Ishikawa (cell line): ENCODE results near the gene S100A5.

Experiments
- CEBPB ChIP-seq: IDR thresholded peaks from 2 replicates; pipeline ENCODE4 v1.6.1; 2012
- CREB1 ChIP-seq: IDR thresholded peaks from 2 replicates; pipeline ENCODE4 v1.6.1; 2012; ENCODE audit warnings: low read depth
- EGR1 ChIP-seq: IDR thresholded peaks from 2 replicates; pipeline ENCODE4 v1.6.1; 2012
- EP300 ChIP-seq: IDR thresholded peaks from 2 replicates; pipeline ENCODE4 v1.6.1; 2012; ENCODE audit warnings: borderline replicate concordance
- FOXM1 ChIP-seq: IDR thresholded peaks from 2 replicates; pipeline ENCODE4 v1.6.1; 2012; ENCODE audit warnings: low read depth, borderline replicate concordance
- NFIC ChIP-seq: IDR thresholded peaks from 2 replicates; pipeline ENCODE4 v1.6.1; 2012
- RAD21 ChIP-seq: IDR thresholded peaks from 2 replicates; pipeline ENCODE4 v1.6.1; 2012; ENCODE audit warnings: low read depth
- TAF1 ChIP-seq: IDR thresholded peaks from 2 replicates; pipeline ENCODE4 v1.6.1; 2012; ENCODE audit warnings: low read depth, mild to moderate bottlenecking
- TCF12 ChIP-seq: IDR thresholded peaks from 2 replicates; pipeline ENCODE4 v1.6.1; 2012; ENCODE audit warnings: low read depth
- TEAD4 ChIP-seq: IDR thresholded peaks from 2 replicates; pipeline ENCODE4 v1.6.1; 2012
- YY1 ChIP-seq: IDR thresholded peaks from 2 replicates; pipeline ENCODE4 v1.6.1; 2012; ENCODE audit warnings: low read depth
- ZBTB7A ChIP-seq: IDR thresholded peaks from 2 replicates; pipeline ENCODE4 v1.6.1; 2012; ENCODE audit warnings: low read depth
- TF ChIP-seq, protein P1 (sequence below): IDR thresholded peaks from 2 replicates; pipeline ENCODE4 v1.6.1; 2012
- TF ChIP-seq, protein P2 (sequence below): IDR thresholded peaks from 2 replicates; pipeline ENCODE4 v1.6.1; 2012
- TF ChIP-seq, protein P3 (sequence below): IDR thresholded peaks from 2 replicates; pipeline ENCODE4 v1.6.1; 2012; ENCODE audit warnings: low read depth, mild to moderate bottlenecking

S100A5 gene

DNA sequence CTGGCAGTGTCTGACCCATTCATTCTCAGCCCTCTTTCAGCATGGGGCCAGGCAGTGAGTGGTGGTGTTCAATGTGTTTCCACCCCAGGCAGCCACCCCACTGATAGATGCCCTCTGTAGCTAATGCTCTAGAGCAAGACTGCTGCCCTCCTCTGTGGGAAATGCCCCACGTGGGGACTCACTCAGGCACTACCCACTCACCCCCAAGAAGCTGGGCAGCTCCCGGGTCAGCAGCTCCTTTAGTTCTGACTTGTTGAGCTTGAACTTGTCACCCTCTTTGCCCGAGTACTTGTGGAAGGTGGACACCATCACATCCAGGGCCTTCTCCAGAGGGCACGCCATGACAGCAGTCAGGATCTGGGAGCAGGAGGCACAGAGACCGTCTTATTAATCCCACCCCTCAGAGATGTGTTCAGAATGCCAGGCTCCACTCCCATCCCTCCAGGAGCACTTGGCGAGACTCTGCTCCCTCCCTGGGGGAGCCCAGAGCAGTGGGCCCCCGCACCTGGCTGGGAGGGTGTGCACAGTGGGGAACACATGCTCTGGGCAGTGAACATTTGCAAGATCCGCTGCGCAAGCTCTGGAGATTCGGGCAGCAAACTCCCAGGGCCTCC is 3.8 kb upstream of the S100A5 start:
- TF ChIP-seq, protein P1, sequence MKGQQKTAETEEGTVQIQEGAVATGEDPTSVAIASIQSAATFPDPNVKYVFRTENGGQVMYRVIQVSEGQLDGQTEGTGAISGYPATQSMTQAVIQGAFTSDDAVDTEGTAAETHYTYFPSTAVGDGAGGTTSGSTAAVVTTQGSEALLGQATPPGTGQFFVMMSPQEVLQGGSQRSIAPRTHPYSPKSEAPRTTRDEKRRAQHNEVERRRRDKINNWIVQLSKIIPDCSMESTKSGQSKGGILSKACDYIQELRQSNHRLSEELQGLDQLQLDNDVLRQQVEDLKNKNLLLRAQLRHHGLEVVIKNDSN = no peak
- no peak for TF ChIP-seq EP300
- no peak for TF ChIP-seq EGR1
- TF ChIP-seq CEBPB = no peak
- TF ChIP-seq ZBTB7A = no peak
- TF ChIP-seq CREB1 = no peak
- no peak for TF ChIP-seq TAF1
- TF ChIP-seq, protein P2, sequence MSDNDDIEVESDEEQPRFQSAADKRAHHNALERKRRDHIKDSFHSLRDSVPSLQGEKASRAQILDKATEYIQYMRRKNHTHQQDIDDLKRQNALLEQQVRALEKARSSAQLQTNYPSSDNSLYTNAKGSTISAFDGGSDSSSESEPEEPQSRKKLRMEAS = no peak
- TF ChIP-seq TEAD4 = no peak
- no peak for TF ChIP-seq RAD21
- no peak for TF ChIP-seq YY1
- TF ChIP-seq, protein P3, sequence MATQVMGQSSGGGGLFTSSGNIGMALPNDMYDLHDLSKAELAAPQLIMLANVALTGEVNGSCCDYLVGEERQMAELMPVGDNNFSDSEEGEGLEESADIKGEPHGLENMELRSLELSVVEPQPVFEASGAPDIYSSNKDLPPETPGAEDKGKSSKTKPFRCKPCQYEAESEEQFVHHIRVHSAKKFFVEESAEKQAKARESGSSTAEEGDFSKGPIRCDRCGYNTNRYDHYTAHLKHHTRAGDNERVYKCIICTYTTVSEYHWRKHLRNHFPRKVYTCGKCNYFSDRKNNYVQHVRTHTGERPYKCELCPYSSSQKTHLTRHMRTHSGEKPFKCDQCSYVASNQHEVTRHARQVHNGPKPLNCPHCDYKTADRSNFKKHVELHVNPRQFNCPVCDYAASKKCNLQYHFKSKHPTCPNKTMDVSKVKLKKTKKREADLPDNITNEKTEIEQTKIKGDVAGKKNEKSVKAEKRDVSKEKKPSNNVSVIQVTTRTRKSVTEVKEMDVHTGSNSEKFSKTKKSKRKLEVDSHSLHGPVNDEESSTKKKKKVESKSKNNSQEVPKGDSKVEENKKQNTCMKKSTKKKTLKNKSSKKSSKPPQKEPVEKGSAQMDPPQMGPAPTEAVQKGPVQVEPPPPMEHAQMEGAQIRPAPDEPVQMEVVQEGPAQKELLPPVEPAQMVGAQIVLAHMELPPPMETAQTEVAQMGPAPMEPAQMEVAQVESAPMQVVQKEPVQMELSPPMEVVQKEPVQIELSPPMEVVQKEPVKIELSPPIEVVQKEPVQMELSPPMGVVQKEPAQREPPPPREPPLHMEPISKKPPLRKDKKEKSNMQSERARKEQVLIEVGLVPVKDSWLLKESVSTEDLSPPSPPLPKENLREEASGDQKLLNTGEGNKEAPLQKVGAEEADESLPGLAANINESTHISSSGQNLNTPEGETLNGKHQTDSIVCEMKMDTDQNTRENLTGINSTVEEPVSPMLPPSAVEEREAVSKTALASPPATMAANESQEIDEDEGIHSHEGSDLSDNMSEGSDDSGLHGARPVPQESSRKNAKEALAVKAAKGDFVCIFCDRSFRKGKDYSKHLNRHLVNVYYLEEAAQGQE = no peak

DNA sequence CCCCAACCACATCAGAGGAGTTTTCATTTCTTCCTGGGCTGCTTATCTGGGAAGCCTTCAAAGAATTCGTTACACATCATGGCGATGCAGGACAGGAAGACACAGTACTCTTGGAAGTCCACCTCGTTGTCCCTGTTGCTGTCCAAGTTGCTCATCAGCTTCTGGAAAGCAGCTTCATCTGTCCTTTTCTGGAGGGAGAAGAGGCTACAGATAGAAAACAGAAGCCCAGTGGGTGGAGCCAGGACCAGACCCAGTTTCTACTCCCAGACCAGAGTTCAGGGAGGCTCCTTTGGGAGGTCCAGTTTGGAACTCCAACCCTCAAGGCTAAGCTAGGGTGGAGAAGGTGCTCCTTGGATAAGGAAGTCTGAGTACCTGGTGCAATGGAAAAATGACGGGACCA is 3.0 kb upstream of the S100A5 start:
- TF ChIP-seq NFIC = no peak
- TF ChIP-seq, protein P3 = no peak
- no peak for TF ChIP-seq EGR1
- TF ChIP-seq RAD21 = no peak
- no peak for TF ChIP-seq EP300
- TF ChIP-seq, protein P1 = no peak
- no peak for TF ChIP-seq TAF1
- no peak for TF ChIP-seq TCF12
- no peak for TF ChIP-seq CEBPB
- TF ChIP-seq, protein P2 = no peak
- TF ChIP-seq YY1 = no peak
- no peak for TF ChIP-seq CREB1

DNA sequence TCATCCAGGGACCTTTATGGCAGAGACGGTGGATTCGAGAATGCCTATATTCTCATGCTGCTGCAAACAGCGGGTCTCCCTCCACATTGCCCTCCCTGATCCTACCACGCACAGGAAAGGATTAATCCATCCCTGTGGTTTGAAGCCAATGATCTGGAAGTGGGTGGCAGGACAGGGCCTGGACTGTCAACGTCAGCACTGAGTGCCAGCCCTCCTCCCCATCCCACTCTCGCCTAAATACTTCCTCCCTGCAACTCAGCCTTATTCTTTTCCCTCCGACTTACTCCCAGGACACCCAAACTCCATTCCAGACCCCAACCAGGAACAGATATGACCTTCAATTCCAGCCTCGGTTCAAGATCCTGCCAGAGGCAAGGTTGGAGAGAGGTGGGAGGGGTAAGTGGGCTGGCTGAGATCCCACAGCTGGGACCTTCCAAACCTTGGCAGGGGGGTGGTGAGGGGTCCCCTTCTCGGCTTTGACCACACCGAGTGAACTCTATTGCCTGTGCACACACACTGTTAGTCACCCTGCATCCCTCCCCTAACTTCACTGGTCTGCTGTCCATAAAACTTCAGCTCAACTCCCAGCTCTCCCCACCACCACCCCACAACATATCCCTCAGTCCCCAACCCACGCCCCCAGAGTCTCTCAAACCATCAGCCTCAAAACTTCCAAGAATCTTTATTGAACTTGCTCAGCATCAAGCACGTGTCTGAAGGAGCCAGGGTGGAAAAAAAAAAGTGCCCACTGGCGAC is 2.4 kb upstream of the S100A5 start:
- no peak for TF ChIP-seq TEAD4
- no peak for TF ChIP-seq FOXM1
- no peak for TF ChIP-seq EGR1
- no peak for TF ChIP-seq RAD21
- no peak for TF ChIP-seq YY1
- TF ChIP-seq EP300 = no peak
- TF ChIP-seq CEBPB = no peak
- no peak for TF ChIP-seq NFIC
- no peak for TF ChIP-seq TCF12
- TF ChIP-seq TAF1 = no peak
- TF ChIP-seq, protein P2 = no peak
- TF ChIP-seq, protein P3 = no peak
- TF ChIP-seq, protein P1 = no peak
- no peak for TF ChIP-seq ZBTB7A
- no peak for TF ChIP-seq CREB1
